ENCODE data around the gene CACNA1C. TPM values are rescaled to one million over a fixed set of nuclear protein-coding genes. Genes with fewer than 3 reads are reported as not detected.
"Not testable (repeated sequence)": the region's sequence is repeated elsewhere in the genome, so short reads cannot be mapped to it uniquely, and the experiment has no call there.

Gene CACNA1C
- total RNA-seq, 1 donor from 2014 or later, result 0.51 TPM

- no peak for DNase-seq (ENCODE audit: low read depth in 2 of 2)
Measured at GRCh38 chr12:2074792-2075191, 22.0 kb downstream of the CACNA1C start.

DNA sequence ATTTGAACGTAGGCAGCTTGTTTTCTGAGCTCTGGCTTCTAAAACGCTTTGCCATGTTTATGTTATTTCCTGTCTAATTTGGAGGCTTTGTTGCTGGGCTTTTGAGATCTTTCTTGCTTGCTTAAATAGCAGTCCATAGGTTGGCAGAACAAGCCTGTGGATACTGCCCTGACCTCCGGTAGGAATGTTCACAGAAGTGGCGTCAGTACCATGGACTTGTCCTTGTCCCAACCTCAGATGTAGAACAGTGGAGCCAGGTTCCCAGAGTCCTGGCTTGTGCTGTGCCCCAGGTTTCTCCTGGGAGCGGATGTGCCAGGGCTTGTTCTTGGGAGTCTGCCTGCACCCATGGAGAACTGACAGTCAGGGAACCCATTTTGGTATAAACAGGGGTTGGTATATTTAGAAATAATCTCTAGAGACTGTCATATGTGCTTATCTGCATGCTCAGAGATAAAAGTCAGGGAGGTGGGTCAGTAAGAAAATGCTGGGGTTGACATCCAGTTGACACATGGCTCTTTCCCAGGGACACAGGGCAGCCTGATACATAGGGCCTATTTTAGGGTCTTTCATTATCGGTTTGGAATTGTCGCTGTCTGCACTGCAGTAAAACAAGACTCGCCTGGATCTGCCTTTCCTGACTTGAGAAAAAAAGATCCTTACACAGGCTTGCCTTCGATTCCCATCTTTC, 22.9 kb downstream of the CACNA1C start:
- DNase-seq (ENCODE audit: low read depth in 2 of 2), result no peak

GRCh38 chr12:2076196-2076570, 23.4 kb downstream of the CACNA1C start:
- DNase-seq (ENCODE audit: low read depth in 2 of 2), result no peak

DNA sequence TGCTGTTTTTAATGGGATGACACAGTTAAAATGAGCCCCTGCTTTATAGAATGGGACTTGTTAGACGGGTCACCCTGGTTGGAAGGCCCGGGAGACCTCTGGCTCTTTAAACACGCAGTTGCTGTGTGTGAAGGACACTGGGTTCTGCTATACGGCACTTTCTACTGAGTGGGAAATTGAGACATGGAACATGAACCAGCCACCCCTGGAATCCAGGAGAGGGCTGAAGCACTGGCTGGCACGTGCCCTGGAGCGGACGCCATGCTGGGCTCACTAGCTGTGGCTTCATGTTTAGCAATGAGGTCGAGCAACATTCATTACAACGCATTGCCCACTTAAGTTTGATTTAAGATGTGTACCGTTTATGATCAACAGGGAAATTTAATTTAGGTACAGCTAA, 23.9 kb downstream of the CACNA1C start:
- no peak for DNase-seq (ENCODE audit: low read depth in 2 of 2)

DNA sequence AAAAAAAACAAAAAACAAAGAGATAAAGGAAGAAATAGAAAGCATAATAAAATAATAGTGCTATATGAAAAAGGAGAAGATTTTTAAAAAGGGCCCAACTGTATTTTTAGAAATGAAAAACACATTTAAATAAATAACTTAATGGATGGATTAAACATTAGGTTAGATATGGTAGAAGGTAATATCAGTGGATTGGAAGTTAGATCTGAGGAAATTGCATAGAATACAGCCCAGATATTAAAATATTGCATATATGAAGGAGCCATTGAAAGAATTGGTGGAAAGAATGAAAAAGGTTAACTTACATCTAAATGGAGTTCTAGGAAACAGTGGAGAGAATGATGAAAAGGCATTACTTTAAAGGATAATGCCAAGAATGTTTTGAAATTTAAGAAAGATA, 27.8 kb downstream of the CACNA1C start:
- no peak for DNase-seq (ENCODE audit: low read depth in 2 of 2)

GRCh38 chr12:2082321-2082720, 29.5 kb downstream of the CACNA1C start:
- DNase-seq (ENCODE audit: low read depth in 2 of 2), result no peak

DNA sequence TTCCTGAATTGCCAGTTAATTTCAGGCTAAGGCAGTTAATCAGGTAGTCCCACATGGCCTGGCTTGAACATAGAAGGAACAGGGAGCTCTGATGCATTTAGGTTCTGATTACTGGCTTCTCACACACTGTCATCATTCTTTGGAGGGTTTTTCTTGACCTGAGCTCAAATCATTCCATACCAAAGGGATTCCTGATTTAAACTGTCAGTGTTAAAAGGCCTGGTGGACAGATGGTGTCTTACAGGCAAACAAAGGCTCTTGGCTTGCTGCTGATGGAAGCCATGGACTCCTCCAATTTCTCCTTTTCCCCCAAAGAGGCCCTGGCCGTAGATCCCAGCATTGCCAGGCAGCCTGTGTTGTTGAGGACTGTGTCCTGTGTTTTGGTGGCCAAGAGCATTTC, 30.2 kb downstream of the CACNA1C start:
- no peak for DNase-seq (ENCODE audit: low read depth in 2 of 2)

GRCh38 chr12:2083561-2083960, 30.8 kb downstream of the CACNA1C start:
- DNase-seq (ENCODE audit: low read depth in 2 of 2), result no peak

DNA sequence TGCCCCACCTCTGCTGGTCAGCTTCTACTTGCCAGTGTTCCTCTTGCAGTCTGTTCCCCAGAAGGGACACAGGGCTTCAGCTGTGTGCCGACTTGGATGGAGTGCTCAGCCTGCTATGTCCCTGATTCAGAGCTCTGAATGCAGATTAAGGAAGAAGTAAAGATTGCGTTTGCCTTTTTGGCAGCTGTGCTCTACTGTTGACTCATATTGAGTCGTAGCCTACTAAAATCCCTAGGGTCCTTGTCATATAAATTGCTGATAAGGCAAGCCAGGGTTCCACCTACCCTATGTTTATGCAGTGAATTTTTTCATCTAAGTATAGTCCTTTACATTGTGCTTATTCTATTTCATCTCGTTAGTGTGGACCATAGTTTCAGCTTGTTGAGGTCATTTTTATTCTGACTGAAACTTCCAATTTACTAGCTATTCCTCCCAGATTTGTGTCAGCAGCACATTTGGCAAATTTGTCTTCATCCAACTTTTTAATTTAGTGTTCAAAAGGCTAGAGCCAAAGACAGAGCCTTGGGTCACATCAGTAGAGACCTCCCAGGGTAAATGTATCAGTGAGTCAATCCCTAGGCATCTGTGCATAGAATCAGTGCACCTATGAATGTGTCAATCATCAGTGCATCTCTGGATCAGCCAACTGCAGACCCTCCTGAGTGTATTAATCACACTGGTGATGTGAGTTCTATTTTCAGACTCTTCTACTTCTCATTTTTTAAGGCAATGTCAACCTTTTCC, 31.9 kb downstream of the CACNA1C start:
- no peak for DNase-seq (ENCODE audit: low read depth in 2 of 2)

DNA sequence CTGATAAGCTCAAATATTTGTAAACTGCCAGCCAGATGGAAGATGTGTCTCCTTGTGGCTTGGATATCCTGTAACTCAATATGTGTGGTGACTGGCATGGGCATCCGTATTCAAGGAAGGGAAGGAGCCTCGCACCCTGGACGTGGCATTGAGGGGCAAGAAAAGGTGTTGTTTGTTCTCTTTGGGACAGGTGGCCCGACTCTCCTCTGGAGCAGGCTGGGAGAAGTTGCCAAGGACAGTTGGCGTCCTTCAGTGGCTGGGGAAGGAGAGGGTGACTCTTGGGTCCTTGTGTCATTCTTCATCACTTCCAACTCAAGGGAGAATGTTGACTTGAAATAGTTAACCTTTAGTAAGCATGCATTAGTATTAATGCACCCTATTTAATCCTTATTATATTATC, 39.6 kb downstream of the CACNA1C start:
- DNase-seq (ENCODE audit: low read depth in 2 of 2), result no peak

DNA sequence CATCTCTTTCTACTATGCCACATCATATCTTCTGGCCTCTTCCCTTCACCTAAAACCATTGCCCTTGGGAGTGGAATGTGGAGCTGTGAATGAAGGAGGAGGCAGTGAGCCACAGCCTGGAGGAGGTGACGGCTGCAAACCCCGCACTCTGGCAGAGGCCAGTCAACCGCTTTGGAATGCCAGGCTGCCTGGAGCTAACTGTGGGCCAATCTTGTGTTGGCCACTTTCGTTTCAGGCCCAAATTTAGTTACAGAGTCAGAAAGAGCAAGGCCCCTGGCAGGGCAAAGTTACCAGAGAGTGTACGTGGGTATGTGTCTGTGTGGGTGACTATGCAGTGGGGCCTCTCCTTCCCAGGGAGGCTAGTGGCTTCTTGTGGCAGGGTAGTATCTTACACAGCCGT, 40.1 kb downstream of the CACNA1C start:
- no peak for DNase-seq (ENCODE audit: low read depth in 2 of 2)

DNA sequence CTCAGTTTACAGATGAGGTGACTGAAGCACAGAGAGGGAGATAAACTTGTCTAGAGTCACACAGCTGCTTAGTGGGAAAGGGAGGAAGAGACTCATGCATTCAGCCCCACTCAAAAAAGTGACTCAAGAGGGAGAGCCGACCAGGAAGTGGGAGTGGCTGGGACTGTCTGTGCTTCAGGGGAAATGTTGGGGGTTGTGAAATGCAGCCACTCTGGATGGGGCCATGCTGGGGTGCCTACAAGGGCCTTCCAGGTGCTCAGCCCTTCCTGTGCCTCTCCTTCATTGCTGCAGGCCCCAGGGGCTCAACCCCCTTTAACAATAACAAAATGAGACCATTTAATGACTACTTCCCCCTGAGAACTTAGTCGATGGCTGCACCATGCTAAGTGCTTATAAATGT, 41.8 kb downstream of the CACNA1C start:
- no peak for DNase-seq (ENCODE audit: low read depth in 2 of 2)

- DNase-seq (ENCODE audit: low read depth in 2 of 2), result no peak
Measured at GRCh38 chr12:2095878-2096277, 43.1 kb downstream of the CACNA1C start.

DNA sequence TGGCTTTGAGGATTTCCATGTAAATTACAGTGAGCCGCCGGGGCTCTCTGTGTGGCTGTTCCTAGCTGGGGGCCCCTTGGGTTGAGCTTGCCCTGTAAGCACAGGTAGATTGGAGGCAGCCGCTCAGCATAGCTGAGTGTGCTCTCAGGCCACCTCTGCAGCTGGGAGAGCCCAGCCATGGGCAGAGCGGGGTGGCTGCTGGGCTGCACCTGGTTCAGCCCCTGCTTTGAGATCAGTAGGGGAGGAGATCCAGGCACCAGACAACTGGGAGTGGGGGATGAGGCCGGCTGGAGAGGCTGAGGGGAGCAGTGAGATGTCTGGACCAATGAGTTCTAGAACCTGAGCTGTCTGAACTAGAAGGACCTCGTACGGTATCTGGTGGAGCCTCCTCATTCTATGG, 44.8 kb downstream of the CACNA1C start:
- no peak for DNase-seq (ENCODE audit: low read depth in 2 of 2)

- DNase-seq (ENCODE audit: low read depth in 2 of 2), result no peak
Measured at GRCh38 chr12:2098852-2099251, 46.1 kb downstream of the CACNA1C start.

DNA sequence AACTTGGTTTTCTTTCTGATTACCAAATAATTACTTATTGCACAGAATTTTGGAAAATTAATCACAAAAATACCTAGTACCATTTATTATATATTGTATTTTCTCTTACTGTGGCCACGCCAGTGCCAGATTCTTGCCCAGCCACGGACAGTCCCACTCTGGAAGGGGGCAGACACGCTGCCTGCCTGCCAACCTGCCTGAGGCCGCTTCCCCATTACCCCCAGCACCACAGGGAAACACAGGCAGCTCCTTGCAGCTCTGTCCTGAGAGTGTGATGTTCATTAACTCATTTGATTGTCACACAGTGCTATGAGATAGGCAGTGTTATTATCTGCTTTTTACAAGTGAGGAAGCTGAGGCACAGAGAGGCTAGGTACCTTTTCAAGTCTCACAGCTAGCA, 46.8 kb downstream of the CACNA1C start:
- no peak for DNase-seq (ENCODE audit: low read depth in 2 of 2)

GRCh38 chr12:2101359-2101758, 48.6 kb downstream of the CACNA1C start:
- no peak for DNase-seq (ENCODE audit: low read depth in 2 of 2)

DNA sequence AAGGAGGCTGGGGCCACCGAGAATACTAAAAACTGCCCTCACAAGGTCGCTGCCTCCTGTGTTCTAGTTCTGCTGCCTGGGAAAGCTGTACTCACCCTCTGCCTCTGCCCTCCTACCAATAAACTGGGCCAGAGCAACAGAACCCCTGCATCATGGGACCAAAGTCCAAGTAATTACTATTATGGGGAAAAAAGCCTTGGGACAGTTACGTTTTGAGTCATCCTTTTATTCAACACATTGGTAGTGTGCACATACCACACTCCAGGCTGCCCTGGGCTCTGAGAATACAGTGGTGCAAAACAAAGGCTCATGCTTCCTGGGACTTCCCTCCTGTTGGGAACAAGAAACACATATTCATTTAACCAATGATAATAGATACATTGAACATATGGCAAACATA, 49.0 kb downstream of the CACNA1C start:
- DNase-seq (ENCODE audit: low read depth in 2 of 2), result no peak

GRCh38 chr12:2102736-2103135, 49.9 kb downstream of the CACNA1C start:
- DNase-seq (ENCODE audit: low read depth in 2 of 2), result not testable (repeated sequence)

DNA sequence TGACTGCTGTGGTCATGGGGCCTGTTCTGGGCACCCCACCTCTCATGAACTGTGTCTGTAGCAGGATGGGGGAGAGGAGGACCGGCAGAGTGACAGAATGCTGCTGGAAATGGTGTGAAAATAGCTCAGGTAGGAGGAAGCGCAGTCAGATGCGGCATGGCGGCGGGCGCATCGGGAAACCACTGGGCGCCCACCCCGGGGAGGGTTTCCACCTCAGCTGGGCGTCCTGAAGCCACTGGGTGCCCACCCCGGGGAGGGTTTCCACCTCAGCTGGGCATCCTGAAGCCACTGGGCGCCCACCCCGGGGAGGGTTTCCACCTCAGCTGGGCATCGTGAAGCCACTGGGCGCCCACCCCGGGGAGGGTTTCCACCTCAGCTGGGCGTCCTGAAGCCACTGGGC, 52.6 kb downstream of the CACNA1C start:
- DNase-seq (ENCODE audit: low read depth in 2 of 2), result not testable (repeated sequence)

- no peak for DNase-seq (ENCODE audit: low read depth in 2 of 2)
Measured at GRCh38 chr12:2108166-2108565, 55.4 kb downstream of the CACNA1C start.

DNA sequence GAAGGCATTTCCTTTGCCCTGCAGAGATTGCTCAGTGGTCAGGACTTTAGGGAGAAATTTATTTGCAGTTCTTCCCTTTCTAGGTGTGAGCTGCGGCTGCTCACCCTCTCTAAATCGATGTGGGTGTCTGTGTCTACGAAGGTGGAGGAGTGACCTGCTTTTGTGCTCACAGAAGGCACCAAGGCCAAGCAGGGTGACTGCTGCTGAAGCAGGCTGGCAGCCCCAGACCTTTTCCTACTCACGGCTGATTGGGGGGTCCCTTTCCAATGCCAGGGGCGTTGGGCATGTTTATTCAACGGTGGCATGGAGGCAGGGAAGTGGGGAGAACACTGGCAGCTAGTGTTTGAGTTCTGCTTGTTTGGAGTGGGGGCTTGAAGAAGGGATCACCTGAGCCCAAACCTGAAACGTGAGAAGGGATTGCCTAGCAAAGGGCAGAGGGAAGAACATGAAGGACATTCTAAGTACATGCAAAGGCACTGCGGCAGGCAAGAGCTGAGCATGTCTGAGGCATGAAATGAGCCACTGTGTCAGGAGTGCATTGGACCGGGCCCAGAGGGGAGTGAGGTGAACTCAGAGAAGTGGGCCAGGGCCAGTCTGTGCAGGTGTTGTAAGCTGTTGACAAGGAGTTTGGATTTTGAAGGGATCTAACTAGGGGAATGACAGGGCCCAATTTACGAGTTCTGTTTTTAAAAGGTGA, 56.3 kb downstream of the CACNA1C start:
- no peak for DNase-seq (ENCODE audit: low read depth in 2 of 2)

DNA sequence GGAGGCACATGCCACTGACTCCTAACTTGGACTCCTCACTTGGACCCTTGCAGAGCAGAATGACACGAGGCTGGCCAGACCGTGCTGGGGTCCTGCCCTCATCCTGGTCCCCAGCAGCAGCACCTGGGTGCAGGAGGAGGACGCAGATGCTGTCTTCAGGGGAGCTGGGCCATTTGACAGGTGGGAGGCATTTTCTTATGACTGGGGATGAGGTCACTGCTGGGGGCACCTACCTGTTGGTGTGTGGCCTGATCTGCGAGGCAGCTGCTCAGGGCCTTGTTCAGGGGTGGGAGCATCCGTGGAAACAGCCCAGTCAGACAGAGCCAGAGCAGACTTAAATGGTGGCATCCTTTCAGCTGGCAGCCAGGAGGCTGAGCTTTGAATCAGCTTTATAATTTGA, 57.3 kb downstream of the CACNA1C start:
- no peak for DNase-seq (ENCODE audit: low read depth in 2 of 2)
